ENCODE results near the gene MMP17.

Gene MMP17

GRCh38 chr12:131894981-131895639 lies 66.9 kb downstream of the MMP17 start:
- DNase-seq (ENCODE audit: low spot score) = peak; percentile 42

GRCh38 chr12:131895640-131896079 lies 67.5 kb downstream of the MMP17 start:
- no peak for DNase-seq (ENCODE audit: low spot score)

- peak; percentile 96 for DNase-seq (ENCODE audit: low spot score)
Measured at GRCh38 chr12:131896080-131896810, 68.1 kb downstream of the MMP17 start.

- peak; percentile 93 for DNase-seq (ENCODE audit: low spot score)
Measured at GRCh38 chr12:131896811-131897270, 68.6 kb downstream of the MMP17 start.

DNA sequence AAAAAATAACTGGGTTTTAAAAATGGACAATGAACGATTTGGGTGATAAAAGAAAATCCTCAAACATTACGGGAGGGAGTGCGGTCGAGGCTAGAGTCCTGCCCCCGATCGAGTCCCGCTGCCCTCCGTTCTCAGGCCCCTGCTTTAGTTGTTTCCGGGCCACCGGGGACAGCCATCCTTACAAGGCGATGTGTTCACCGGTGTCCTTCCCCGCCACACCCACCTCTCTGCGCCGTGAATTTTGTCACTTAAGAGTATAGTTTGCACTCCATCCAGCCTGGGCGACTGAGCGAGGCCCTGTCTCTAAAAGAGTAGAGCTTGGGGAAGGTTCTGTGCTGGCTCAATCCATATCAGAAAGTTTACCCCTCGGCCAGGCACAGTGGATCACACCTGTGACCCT lies 69.1 kb downstream of the MMP17 start:
- DNase-seq (ENCODE audit: low spot score) = no peak

DNA sequence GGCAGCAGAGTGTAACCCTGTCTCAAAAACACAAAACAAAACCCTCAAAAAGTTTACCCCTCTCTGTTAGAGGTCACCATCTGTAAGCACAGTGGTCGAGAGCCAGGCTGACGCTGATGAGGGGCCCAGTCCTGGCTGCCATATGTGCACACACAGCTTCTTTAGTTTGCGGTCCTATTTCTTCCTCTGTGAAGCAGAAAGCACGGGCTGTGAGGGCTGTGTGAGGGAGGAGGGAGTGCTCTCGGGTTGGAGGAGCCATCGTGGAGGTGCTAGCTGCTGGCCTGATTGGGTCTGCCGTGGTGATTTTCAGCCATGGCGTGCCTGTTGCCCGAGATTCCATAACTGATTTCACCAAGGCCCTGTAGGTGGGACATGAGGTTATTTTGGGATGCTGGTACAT lies 69.7 kb downstream of the MMP17 start:
- DNase-seq (ENCODE audit: low spot score) = no peak

DNA sequence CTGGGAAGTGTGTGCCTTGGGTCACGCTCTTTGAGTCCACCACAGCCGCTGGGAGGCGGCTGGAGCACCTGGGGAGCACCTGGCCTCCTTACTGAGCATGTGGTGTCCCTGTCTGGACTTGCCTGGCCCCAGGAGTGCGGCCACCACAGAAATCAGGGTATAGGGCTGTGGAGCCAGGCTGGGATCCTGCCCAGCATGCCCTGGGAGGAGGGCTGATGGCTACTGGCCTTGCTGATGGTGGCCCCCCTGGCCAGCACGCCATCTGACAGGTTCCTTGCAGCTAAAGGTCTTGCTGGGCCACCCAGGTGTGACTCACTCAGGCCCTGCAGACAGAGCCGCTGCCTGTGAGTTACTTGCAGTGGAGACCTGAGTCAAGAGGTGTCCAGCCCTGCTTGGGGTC lies 72.2 kb downstream of the MMP17 start:
- no peak for DNase-seq (ENCODE audit: low spot score)
